ENCODE results near the gene CDC42SE1.
A peak's percentile ranks its signal among the peaks of the same experiment; 100 is the strongest.

Gene CDC42SE1

GRCh38 chr1:151006327-151007052 lies 52.9 kb downstream of the CDC42SE1 start, which contains the start of gene MINDY1:
Gene MINDY1 (minus strand): TSS chr1:151006902. CDS start chr1:151002617, 4,285 bp downstream.
- H3K27ac ChIP-seq (ENCODE audit: low read length): peak within 1 kb of the TSS; percentile 9
- peak within 1 kb of the TSS; percentile 65; the same call in 1 of the 2 replicates for H3K9ac ChIP-seq (ENCODE audit: low read depth, low read length)
- peaks cover 20% of the 10 kb centered on the region for H3K4me1 ChIP-seq (ENCODE audit: insufficient read depth, low read length)
- no peaks in the 10 kb centered on the region for H3K36me3 ChIP-seq (ENCODE audit: insufficient read depth, low read depth, low read length)
- H3K9me3 ChIP-seq (ENCODE audit: insufficient read depth, low read depth, low read length): no peaks in the 10 kb centered on the region
- peak within 1 kb of the TSS; percentile 92 for H3K4me3 ChIP-seq (ENCODE audit: low read length)
- H3K27me3 ChIP-seq (ENCODE audit: insufficient read depth, low read length): no peaks in the 10 kb centered on the region

GRCh38 chr1:151005729-151006319 lies 53.6 kb downstream of the CDC42SE1 start:
- no peak overlapping the region for H3K27ac ChIP-seq (ENCODE audit: low read length)
- H3K27me3 ChIP-seq (ENCODE audit: insufficient read depth, low read length): no peaks in the 10 kb centered on the region
- H3K4me1 ChIP-seq (ENCODE audit: insufficient read depth, low read length): peaks cover 20% of the 10 kb centered on the region
- H3K4me3 ChIP-seq (ENCODE audit: low read length): peak overlapping the region; percentile 61
- no peaks in the 10 kb centered on the region for H3K36me3 ChIP-seq (ENCODE audit: insufficient read depth, low read depth, low read length)
- H3K9me3 ChIP-seq (ENCODE audit: insufficient read depth, low read depth, low read length): no peaks in the 10 kb centered on the region
- peak overlapping the region; percentile 65; the same call in 1 of the 2 replicates for H3K9ac ChIP-seq (ENCODE audit: low read depth, low read length)

GRCh38 chr1:151003180-151003579 lies 56.2 kb downstream of the CDC42SE1 start:
- no peaks in the 10 kb centered on the region for H3K9me3 ChIP-seq (ENCODE audit: insufficient read depth, low read depth, low read length)
- H3K27ac ChIP-seq (ENCODE audit: low read length): no peak overlapping the region
- no peaks in the 10 kb centered on the region for H3K36me3 ChIP-seq (ENCODE audit: insufficient read depth, low read depth, low read length)
- no peaks in the 10 kb centered on the region for H3K27me3 ChIP-seq (ENCODE audit: insufficient read depth, low read length)
- peaks cover 15% of the 10 kb centered on the region for H3K4me1 ChIP-seq (ENCODE audit: insufficient read depth, low read length)
- no peak overlapping the region for H3K4me3 ChIP-seq (ENCODE audit: low read length)
- H3K9ac ChIP-seq (ENCODE audit: low read depth, low read length): no peak overlapping the region

GRCh38 chr1:151002611-151003010 lies 56.8 kb downstream of the CDC42SE1 start:
- no peak overlapping the region for H3K27ac ChIP-seq (ENCODE audit: low read length)
- H3K27me3 ChIP-seq (ENCODE audit: insufficient read depth, low read length): no peaks in the 10 kb centered on the region
- H3K4me1 ChIP-seq (ENCODE audit: insufficient read depth, low read length): peaks cover 10% of the 10 kb centered on the region
- H3K9ac ChIP-seq (ENCODE audit: low read depth, low read length): no peak overlapping the region
- H3K9me3 ChIP-seq (ENCODE audit: insufficient read depth, low read depth, low read length): no peaks in the 10 kb centered on the region
- H3K4me3 ChIP-seq (ENCODE audit: low read length): no peak overlapping the region
- H3K36me3 ChIP-seq (ENCODE audit: insufficient read depth, low read depth, low read length): no peaks in the 10 kb centered on the region

- peaks cover 8% of the 10 kb centered on the region for H3K4me1 ChIP-seq (ENCODE audit: insufficient read depth, low read length)
- no peaks in the 10 kb centered on the region for H3K27me3 ChIP-seq (ENCODE audit: insufficient read depth, low read length)
- H3K9ac ChIP-seq (ENCODE audit: low read depth, low read length): no peak overlapping the region
- no peaks in the 10 kb centered on the region for H3K9me3 ChIP-seq (ENCODE audit: insufficient read depth, low read depth, low read length)
- no peak overlapping the region for H3K27ac ChIP-seq (ENCODE audit: low read length)
- H3K4me3 ChIP-seq (ENCODE audit: low read length): no peak overlapping the region
- H3K36me3 ChIP-seq (ENCODE audit: insufficient read depth, low read depth, low read length): no peaks in the 10 kb centered on the region
Measured at GRCh38 chr1:151002051-151002450, 57.4 kb downstream of the CDC42SE1 start.

- Histone ChIP-seq H3K36me3 (ENCODE audit: insufficient read depth, low read depth, low read length) (no peaks in the 10 kb centered on the region), H3K9ac (ENCODE audit: low read depth, low read length) (no peak overlapping the region)
Measured at GRCh38 chr1:151001602-151002001, 57.8 kb downstream of the CDC42SE1 start.

More at GRCh38 chr1:151001602-151002001, 57.8 kb downstream of the CDC42SE1 start:
- Histone ChIP-seq H3K27me3 (ENCODE audit: insufficient read depth, low read length) (no peaks in the 10 kb centered on the region), H3K4me3 (ENCODE audit: low read length) (no peak overlapping the region), H3K4me1 (ENCODE audit: insufficient read depth, low read length) (peaks cover 8% of the 10 kb centered on the region), H3K27ac (ENCODE audit: low read length) (no peak overlapping the region), H3K9me3 (ENCODE audit: insufficient read depth, low read depth, low read length) (no peaks in the 10 kb centered on the region)
